MM.1S (cell line): ENCODE measurements around the gene PTGER3.
A peak's percentile ranks its signal among the peaks of the same experiment; 100 is the strongest.

Experiments used
- EZH2phosphoT487 ChIP-seq: fragments of 300-600 bp; sonication (generic); IDR thresholded peaks from 2 replicates; pipeline ENCODE4 v1.6.1; 2018; ENCODE audit warnings: antibody characterized with exemption, low read length
- TF ChIP-seq, protein P1 (sequence below): fragments of 300-600 bp; sonication (generic); IDR thresholded peaks from 2 replicates; pipeline ENCODE4 v1.5.1; 2016; ENCODE audit warnings: antibody characterized with exemption, low read length, mixed read lengths

DNA sequence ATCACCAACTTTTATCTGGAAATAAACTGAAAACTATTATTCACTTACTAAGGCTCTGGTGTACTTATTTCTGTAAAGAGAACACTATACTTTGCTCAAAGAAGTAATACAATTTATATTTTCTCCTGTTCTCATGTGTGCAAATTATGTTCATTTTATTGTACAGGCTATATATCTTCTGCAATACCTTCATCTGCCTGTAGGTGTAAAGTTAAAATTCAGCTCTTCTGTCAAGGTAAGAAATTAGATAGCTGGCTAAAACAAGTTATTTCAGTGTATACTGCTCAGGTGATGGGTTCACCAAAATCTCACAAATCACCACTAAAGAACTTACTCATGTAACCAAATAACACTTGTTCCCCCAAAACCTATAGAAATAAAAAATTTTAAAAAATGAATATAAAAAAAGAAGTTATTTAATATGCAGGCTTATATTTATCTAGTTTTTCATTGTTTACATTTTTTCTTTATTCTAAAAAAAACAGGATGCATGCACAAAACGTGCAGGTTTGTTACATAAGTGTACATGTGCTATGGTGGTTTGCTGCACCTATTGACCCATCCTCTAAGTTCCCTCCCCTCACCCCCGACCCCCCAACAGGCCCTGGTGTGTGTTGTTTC, 81.5 kb downstream of the PTGER3 start:
- TF ChIP-seq, protein P1, sequence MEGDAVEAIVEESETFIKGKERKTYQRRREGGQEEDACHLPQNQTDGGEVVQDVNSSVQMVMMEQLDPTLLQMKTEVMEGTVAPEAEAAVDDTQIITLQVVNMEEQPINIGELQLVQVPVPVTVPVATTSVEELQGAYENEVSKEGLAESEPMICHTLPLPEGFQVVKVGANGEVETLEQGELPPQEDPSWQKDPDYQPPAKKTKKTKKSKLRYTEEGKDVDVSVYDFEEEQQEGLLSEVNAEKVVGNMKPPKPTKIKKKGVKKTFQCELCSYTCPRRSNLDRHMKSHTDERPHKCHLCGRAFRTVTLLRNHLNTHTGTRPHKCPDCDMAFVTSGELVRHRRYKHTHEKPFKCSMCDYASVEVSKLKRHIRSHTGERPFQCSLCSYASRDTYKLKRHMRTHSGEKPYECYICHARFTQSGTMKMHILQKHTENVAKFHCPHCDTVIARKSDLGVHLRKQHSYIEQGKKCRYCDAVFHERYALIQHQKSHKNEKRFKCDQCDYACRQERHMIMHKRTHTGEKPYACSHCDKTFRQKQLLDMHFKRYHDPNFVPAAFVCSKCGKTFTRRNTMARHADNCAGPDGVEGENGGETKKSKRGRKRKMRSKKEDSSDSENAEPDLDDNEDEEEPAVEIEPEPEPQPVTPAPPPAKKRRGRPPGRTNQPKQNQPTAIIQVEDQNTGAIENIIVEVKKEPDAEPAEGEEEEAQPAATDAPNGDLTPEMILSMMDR = peak; percentile 38
- no peak for TF ChIP-seq EZH2phosphoT487
